ENCODE results near the gene HIVEP1.
"Not testable (repeated sequence)": the region's sequence is repeated elsewhere in the genome, so short reads cannot be mapped to it uniquely, and the experiment has no call there.

Gene HIVEP1

DNA sequence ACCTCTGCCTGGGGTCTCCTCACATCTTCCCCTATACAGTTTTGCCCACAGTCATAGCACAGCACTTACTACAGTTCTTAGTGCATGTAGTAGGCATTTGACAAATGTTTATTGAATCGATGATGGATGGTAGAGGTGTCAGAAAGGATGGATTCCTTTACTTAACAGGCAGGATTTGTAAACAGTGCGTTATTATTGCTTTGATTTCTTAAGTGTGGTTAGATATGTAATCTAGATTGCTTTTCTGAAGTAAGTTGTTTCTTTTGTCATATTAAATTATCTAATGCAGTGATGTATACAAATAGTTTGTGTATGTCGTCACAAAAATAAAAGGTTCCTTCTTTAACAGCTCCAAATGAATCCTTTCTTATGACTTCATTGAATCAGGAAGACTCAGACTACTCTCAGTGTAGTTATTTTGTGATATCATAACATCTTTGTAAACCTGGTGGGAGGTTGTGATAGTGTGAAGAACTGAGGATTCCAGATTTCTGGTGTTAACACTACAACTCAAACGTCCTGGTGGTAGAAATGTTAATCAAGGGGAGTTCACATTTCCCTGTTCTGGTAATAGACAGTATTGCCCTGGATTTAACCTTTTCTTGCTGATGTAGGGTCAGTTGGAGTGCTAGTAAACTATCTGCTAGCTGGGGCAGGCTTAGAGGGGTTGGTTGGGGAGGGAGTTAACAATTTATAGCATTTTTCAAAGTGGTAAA, 87.7 kb downstream of the HIVEP1 start:
- no peak overlapping the region for H3K4me3 ChIP-seq (ENCODE audit: low read depth, low read length)
- DNase-seq (ENCODE audit: low read depth) = no peak
- TF ChIP-seq POLR2A (IDR thresholded peaks at IDR 0.05; ENCODE audit: extremely low read depth, insufficient read length) = no peak
- TF ChIP-seq, protein P1, sequence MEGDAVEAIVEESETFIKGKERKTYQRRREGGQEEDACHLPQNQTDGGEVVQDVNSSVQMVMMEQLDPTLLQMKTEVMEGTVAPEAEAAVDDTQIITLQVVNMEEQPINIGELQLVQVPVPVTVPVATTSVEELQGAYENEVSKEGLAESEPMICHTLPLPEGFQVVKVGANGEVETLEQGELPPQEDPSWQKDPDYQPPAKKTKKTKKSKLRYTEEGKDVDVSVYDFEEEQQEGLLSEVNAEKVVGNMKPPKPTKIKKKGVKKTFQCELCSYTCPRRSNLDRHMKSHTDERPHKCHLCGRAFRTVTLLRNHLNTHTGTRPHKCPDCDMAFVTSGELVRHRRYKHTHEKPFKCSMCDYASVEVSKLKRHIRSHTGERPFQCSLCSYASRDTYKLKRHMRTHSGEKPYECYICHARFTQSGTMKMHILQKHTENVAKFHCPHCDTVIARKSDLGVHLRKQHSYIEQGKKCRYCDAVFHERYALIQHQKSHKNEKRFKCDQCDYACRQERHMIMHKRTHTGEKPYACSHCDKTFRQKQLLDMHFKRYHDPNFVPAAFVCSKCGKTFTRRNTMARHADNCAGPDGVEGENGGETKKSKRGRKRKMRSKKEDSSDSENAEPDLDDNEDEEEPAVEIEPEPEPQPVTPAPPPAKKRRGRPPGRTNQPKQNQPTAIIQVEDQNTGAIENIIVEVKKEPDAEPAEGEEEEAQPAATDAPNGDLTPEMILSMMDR (IDR thresholded peaks at IDR 0.05; ENCODE audit: low read depth, low read length) = no peak
- TF ChIP-seq, protein P2, sequence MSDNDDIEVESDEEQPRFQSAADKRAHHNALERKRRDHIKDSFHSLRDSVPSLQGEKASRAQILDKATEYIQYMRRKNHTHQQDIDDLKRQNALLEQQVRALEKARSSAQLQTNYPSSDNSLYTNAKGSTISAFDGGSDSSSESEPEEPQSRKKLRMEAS (IDR thresholded peaks at IDR 0.05; ENCODE audit: low read depth, low read length) = no peak
- no peak for TF ChIP-seq MYC (IDR thresholded peaks at IDR 0.05; ENCODE audit: low read depth, low read length)

DNA sequence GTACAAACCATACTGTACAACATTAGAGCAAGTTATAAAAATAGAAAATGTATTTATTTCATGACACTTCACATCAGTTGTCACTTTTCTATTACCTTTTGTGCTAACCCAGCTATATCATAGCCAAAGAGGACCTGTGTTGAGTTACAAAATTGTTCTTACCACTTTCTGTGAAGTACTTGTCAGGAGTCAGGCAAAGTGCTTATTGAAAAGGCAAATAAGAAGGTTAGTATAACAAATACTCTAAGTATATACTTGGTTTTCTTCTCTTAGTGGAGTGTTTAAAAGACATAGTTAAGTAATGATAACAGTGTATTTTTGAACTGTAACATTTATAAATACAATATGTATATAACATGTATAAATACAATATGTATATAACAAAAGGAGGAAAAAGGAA, 88.9 kb downstream of the HIVEP1 start:
- no peak overlapping the region for H3K4me3 ChIP-seq (ENCODE audit: low read depth, low read length)
- no peak for TF ChIP-seq MYC (IDR thresholded peaks at IDR 0.05; ENCODE audit: low read depth, low read length)
- TF ChIP-seq, protein P2 (IDR thresholded peaks at IDR 0.05; ENCODE audit: low read depth, low read length) = no peak
- TF ChIP-seq, protein P1 (IDR thresholded peaks at IDR 0.05; ENCODE audit: low read depth, low read length) = no peak
- no peak for TF ChIP-seq POLR2A (IDR thresholded peaks at IDR 0.05; ENCODE audit: extremely low read depth, insufficient read length)
- DNase-seq (ENCODE audit: low read depth) = no peak

DNA sequence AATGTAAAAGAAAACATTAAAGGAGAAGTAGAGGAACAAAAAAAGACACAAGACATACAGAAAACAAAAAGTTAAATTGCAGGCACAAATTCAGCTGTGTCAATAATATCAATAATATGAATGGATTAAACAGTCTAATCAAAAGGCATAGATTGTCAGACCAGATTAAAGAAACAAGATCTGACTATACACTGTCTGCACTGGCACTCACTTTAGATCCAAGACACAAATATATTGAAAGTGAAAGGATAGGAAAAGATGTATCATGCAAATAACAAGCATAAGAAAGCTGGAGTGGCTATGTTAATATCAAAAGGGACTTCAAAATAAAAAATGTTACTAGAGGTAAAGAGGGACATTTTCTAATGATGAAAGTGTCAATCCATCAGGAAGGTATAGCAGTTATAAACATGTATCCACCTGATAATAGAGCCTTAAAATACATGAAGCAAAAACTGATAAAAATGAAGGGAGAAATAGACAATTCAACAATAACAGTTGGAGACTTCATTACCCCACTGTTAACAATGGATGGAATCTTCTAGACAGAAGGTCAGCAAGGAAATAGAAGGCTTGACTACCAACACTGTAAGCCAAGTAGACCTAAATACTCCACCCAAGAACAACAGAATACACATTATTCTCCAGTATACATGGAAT, 89.7 kb downstream of the HIVEP1 start:
- no peak overlapping the region for H3K4me3 ChIP-seq (ENCODE audit: low read depth, low read length)
- DNase-seq (ENCODE audit: low read depth) = no peak
- TF ChIP-seq MYC (IDR thresholded peaks at IDR 0.05; ENCODE audit: low read depth, low read length) = no peak

DNA sequence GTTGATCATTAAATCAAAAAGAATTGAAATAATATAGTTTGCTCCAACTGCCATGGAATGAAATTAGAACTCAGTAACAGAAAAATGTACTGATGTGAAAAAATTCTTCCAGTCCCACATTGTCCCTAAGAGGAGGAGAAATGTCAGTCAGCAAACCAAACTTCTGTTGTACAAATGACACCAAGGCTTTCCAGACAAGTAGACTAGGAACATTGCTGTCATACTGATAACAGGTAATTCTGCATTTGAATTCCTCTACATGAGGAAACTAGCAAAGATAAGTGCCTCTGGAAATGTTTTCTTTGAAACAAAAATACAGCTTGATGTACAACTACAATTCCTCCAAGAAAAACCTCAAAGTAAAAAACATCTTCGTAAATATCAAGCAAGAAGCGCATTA, 90.2 kb downstream of the HIVEP1 start:
- no peak overlapping the region for H3K4me3 ChIP-seq (ENCODE audit: low read depth, low read length)
- TF ChIP-seq MYC (IDR thresholded peaks at IDR 0.05; ENCODE audit: low read depth, low read length) (no peak), POLR2A (IDR thresholded peaks at IDR 0.05; ENCODE audit: extremely low read depth, insufficient read length) (no peak)
- TF ChIP-seq, protein P1 (IDR thresholded peaks at IDR 0.05; ENCODE audit: low read depth, low read length) = no peak
- TF ChIP-seq, protein P2 (IDR thresholded peaks at IDR 0.05; ENCODE audit: low read depth, low read length) = no peak
- no peak for DNase-seq (ENCODE audit: low read depth)

DNA sequence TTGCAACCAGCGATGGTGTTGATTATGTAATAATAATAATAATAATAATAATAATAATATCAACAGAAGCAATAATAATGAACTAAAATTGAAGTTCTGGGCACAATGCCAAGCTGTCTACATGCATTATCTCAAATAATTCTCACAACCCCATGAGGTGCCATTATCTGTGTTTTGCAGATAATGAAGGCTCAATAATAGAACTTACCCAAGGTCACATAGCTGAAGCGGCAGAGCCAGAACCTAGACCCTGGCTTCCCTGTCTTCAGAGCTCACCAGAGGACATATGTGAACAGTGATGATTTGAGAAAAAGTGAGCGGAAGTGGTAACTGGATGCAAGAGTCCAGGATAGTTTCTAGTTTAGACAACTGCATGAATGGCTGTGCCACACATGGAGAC, 91.0 kb downstream of the HIVEP1 start:
- TF ChIP-seq, protein P1 (IDR thresholded peaks at IDR 0.05; ENCODE audit: low read depth, low read length) = no peak
- TF ChIP-seq POLR2A (IDR thresholded peaks at IDR 0.05; ENCODE audit: extremely low read depth, insufficient read length) (no peak), MYC (IDR thresholded peaks at IDR 0.05; ENCODE audit: low read depth, low read length) (no peak)
- TF ChIP-seq, protein P2 (IDR thresholded peaks at IDR 0.05; ENCODE audit: low read depth, low read length) = no peak
- H3K4me3 ChIP-seq (ENCODE audit: low read depth, low read length) = no peak overlapping the region
- DNase-seq (ENCODE audit: low read depth) = no peak

DNA sequence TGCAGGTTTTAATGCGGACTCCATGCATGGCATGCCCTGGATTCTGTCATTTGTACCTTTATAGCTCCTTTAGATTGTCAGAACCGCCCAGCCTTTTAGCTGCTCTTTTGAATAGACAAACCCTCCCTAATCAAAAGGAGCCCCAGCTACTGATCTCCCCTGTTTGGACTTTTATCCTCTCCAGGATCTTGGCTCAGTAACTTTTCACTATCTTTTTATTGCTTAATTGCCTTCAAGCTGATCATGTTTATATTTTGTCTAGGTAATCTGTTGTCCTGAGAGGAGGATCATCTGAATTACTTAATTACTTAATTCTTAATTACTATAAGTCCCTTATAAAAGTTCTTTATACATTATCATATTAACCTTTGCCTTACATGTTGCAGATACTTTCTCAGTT, 93.2 kb downstream of the HIVEP1 start:
- no peak for DNase-seq (ENCODE audit: low read depth)
- no peak overlapping the region for H3K4me3 ChIP-seq (ENCODE audit: low read depth, low read length)
- TF ChIP-seq POLR2A (IDR thresholded peaks at IDR 0.05; ENCODE audit: extremely low read depth, insufficient read length) (no peak), MYC (IDR thresholded peaks at IDR 0.05; ENCODE audit: low read depth, low read length) (no peak)
- TF ChIP-seq, protein P1 (IDR thresholded peaks at IDR 0.05; ENCODE audit: low read depth, low read length) = no peak
- TF ChIP-seq, protein P2 (IDR thresholded peaks at IDR 0.05; ENCODE audit: low read depth, low read length) = no peak

DNA sequence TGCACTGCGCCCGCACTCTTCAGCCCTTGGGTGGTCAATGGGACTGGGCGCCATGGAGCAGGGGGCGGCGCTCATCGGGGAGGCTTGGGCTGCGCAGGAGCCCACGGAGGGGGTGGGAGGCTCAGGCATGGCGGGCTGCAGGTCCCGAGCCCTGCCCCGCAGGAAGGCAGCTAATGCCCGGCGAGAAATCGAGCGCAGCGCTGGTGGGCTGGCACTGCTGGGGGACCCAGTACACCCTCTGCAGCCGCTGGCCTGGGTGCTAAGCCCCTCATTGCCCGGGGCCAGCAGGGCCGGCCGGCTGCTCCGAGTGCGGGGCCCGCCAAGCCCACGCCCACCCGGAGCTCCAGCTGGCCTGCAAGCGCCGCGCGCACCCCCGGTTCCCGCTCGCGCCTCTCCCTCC, 96.3 kb downstream of the HIVEP1 start:
- DNase-seq (ENCODE audit: low read depth); H3K4me3 ChIP-seq (ENCODE audit: low read depth, low read length): not testable (repeated sequence)

All from NB4 (cell line).